NB4 (cell line): ENCODE data around the gene STK33.

Experiments used
- DNase-seq: peaks from one replicate; pipeline ENCODE4 v3.0.0; 2010; ENCODE audit warnings: low read depth
- H3K4me3 ChIP-seq: one replicate; pipeline ENCODE4 v1.5.1; 2011; ENCODE audit warnings: mild to moderate bottlenecking, low read depth, low read length, moderate library complexity
- CTCF ChIP-seq: IDR thresholded peaks from one replicate; pipeline ENCODE4 v1.5.1; 2012; ENCODE audit warnings: low read depth, low read length
- MAX ChIP-seq: IDR thresholded peaks from 2 replicates; pipeline ENCODE4 v1.6.1; 2011; ENCODE audit warnings: low read depth, low read length
- MYC ChIP-seq: IDR thresholded peaks from 2 replicates; pipeline ENCODE4 v1.6.1; 2011; ENCODE audit warnings: low read depth, low read length
- POLR2A ChIP-seq: IDR thresholded peaks from 2 replicates; pipeline ENCODE4 v1.6.1; 2011; ENCODE audit warnings: mild to moderate bottlenecking; ENCODE audit not compliant: insufficient read length; ENCODE audit errors: extremely low read depth

The STK33 gene

DNA sequence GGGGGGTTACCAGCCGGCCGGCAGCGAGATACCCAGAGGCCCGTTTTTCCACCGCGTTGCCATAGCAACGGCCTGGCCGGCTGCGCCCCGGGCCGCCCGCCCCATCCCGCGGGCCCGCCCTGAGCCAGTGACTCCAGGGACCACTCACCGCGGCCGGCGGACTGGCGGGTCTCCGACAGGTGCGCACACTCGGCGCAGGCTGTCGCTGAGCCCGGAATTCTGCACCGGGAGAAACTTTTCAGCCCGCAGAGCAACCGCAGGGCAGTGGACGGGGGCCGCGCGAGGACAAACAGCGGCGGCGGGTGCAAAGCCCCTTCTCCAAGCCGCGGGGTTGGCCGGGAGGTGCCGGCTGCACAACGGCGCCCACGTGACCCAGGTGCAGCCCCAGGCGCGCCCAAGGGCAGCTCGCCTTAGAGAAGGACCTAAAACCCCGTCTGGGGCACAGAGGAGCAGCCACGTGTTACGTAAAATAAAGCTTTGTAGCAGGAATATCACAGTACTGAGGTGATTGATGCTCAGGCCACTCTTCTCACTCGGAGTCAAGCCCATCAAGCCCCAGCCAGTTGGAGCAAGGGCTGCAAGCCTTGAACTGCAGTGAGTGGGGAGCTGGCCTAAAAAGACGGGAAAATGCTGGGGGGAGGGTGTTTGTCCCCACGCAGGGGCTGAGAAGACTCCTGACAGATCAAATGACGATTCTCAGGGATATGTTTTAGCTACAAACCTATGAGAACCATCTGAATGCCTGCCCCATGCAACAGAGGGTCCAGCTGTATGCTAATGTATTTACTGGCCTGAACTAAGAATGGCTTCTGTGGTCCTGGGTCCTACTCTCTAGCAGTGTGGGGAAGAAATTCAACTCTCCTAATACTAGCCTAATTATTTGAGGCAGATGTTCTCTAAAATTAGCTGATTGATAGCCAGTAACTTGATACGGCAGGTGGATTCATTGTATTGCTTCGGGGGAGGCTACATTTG is at the start of gene STK33:
STK33 (minus strand) TSS at position 294 of the 975 bp plus-strand sequence. CDS start 119,323 bp downstream, outside the sequence.
- H3K4me3 ChIP-seq, result no peak within 1 kb of the TSS
- no peak for DNase-seq
- TF ChIP-seq POLR2A (no peak), MYC (no peak), MAX (no peak), CTCF (no peak)

GRCh38 chr11:8642196-8642841 is 48.3 kb upstream of the STK33 start:
- no peak overlapping the region for H3K4me3 ChIP-seq
- no peak for DNase-seq
- TF ChIP-seq CTCF (no peak), MYC (no peak), POLR2A (no peak), MAX (no peak)

DNA sequence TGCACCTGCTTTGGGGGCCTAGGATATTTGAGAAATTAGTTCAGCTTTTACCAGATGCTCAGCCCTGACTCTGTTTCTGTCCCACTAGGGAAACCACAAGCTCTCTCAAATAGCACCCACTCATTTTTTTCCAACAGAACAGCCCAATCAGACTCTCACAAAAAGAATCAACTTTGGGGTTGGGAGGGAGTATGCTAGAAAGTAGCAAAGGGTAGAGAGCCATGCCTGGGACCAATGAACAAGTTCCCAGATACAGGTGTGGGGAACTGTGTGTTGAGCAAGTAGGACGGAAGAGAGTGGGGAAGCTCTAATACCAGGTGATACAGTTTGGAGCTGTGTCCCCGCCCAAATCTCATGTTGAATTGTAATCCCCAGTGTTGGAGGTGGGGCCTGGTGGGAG is 47.3 kb upstream of the STK33 start:
- no peak overlapping the region for H3K4me3 ChIP-seq
- TF ChIP-seq POLR2A, result no peak
- TF ChIP-seq MAX, result no peak
- TF ChIP-seq CTCF, result no peak
- no peak for TF ChIP-seq MYC
- DNase-seq, result no peak

DNA sequence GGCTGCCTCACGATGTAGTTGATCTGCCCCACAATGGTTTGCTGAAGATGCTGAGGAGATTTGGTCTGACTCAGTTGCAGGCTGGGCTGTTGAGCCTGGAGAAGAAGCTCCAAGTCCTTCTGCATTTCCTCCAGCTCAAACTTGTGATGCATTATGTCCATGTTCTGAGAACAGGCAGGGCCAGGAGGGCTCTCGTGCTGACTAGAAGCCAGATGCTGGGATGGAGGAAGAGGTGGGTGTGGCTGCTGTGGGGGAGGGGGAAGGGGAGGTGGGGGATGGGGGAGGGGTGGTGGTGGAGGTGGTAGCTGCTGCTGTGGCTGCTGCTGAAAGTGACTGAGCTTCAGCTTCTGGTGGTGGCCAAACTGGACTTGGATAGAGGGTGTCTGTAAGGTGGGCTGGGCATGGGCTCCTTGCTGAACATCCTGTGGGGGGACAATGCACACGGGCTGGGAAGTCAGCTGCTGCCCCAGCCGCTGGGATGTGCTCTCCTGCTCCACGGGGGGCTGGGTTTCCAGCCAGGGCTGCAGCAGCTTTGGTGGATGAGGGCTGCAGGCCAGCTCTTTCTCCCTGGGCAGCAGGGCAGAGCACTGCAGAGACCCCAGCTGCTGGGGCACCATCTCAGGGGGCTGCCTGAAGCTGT is 46.4 kb upstream of the STK33 start:
- no peak overlapping the region for H3K4me3 ChIP-seq
- TF ChIP-seq POLR2A (no peak), MAX (no peak), CTCF (no peak), MYC (no peak)
- no peak for DNase-seq

- H3K4me3 ChIP-seq, result no peak overlapping the region
- no peak for DNase-seq
- no peak for TF ChIP-seq CTCF
- no peak for TF ChIP-seq POLR2A
- no peak for TF ChIP-seq MYC
- no peak for TF ChIP-seq MAX
Measured at GRCh38 chr11:8639655-8640054, 45.6 kb upstream of the STK33 start.
